Stimulated activated naive CD8-positive, alpha-beta T cell treated with anti-CD3 and anti-CD28 coated beads, Interleukin-15, amount 100 ng/mL, for 72 hours (primary cell): ENCODE data around the gene JMJD1C.
"Not testable (repeated sequence)": the region's sequence is repeated elsewhere in the genome, so short reads cannot be mapped to it uniquely, and the experiment has no call there.

Experiments used
- ATAC-seq: fragments of 150-1000 bp; cut with Tn5 transposase; 2 replicates; pipeline ENCODE4 v1.10.0; 2021; ENCODE audit warnings: mild to moderate bottlenecking, moderate library complexity
- DNase-seq, 2 donors: peaks; one replicate each; pipeline ENCODE4 v3.0.0; 2021 to 2022
- H3K27ac Mint-ChIP-seq, 2 donors: one replicate each; pipeline ENCODE4 v1.8.0; 2022; ENCODE audit warnings: mild to moderate bottlenecking in 2 of 2, mixed read lengths in 2 of 2, moderate library complexity in 2 of 2
- H3K27me3 Mint-ChIP-seq: one replicate; pipeline ENCODE4 v1.8.0; 2022; ENCODE audit warnings: mixed read lengths
- H3K4me1 Mint-ChIP-seq: one replicate; pipeline ENCODE4 v1.8.0; 2022; ENCODE audit warnings: mild to moderate bottlenecking, mixed read lengths
- H3K4me3 Mint-ChIP-seq, 2 donors: one replicate each; pipeline ENCODE4 v1.8.0; 2022; ENCODE audit warnings: mild to moderate bottlenecking in 2 of 2, mixed read lengths in 2 of 2, moderate library complexity in 1 of 2
- H3K9me3 Mint-ChIP-seq, 2 donors: one replicate each; pipeline ENCODE4 v1.8.0; 2022; ENCODE audit warnings: mixed read lengths in 2 of 2

JMJD1C gene

DNA sequence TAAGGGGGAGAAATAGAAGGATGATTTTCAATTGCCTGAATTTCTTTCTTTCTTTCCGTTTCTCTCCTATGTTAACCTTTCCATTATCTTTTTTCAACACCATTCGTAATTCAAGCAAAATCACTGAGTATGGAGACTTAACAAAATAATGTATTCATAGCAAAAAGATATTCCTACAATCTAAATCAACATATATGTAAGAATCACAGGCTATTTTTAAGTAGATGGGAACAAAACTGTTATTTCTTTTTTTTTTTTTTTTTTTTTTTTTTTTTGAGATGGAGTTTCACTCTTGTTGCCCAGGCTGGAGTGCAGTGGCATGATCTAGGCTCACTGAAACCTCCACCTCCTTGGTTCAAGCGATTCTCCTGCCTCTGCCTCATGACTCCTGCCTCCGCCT is 27.2 kb upstream of the JMJD1C start:
- Mint-ChIP-seq H3K4me3 (no peak overlapping the region), H3K9me3 (no peaks in the 10 kb centered on the region), H3K27ac (no peak overlapping the region), H3K4me1 (peaks cover 15% of the 10 kb centered on the region), H3K27me3 (no peaks in the 10 kb centered on the region)
- no peak for ATAC-seq
- no peak for DNase-seq

DNA sequence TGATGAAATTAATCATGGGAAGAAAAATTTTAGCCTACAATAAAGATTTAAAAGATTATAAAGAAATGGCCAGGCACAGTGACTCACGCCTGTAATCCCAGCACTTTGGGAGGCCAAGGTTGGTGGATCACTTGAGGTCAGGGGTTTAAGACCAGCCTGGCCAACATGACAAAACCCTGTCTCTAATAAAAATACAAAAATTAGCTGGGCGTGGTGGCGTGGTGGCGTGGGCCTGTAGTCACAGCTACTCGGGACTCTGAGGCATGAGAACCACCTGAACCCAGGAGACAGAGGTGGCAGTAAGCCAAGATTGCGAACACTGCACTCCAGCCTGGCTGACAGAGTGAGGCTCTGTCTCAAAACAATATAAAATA is 26.5 kb upstream of the JMJD1C start:
- not testable (repeated sequence) for H3K9me3 Mint-ChIP-seq, H3K27ac Mint-ChIP-seq, DNase-seq, H3K27me3 Mint-ChIP-seq, H3K4me3 Mint-ChIP-seq, ATAC-seq
- H3K4me1 Mint-ChIP-seq: peaks cover 12% of the 10 kb centered on the region

DNA sequence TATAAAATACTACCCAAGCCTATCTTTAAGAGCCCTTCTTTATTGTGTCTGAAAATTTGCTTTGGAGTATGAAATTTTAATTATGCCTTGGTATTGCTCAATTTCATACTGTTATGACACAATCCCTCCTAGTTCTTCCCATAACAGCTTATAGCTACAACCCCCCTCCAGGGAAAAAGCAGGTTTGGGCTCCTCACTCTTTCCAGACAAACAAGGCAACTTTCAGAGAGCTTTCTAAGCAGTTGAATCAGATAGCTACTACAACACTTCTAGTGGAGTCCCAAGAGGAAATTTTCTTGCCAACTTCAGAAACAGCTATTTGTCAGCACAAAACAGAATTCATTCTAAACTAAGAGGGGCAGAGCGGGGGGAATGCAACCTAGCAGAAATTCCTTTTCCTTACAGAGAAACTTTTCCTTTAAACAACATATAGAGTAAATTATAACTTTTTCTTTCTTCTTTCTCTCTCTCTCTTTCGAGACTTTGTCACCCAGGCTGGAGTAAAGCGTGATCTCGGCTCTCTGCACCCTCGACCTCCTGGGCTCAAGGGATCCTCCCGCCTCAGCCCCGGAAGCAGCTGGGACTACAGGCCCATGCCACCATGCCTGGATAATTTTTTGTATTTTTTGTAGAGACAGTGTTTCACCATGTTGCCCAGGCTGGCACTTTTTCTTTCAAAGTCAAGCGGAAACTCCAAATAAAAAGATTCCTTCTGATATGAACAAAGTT is 26.0 kb upstream of the JMJD1C start:
- DNase-seq: no peak

DNA sequence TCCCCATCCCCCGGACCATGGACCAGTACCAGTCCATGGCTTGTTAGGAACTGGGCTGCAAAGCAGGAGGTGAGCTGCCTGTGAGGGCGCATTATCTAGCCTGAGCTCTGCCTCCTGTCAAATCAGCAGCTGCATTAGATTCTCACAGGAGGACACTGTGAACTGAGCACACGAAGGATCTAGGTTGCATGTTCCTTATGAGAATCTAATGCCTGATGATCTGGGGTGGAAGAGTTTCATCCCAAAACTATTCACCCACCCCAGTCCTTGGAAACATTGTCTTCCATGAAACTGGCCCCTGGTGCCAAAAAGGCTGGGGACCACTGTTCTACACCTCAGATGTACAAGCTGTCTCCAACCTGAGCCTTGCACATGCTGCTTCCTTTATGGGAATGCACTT is 24.1 kb upstream of the JMJD1C start:
- no peak overlapping the region for H3K27ac Mint-ChIP-seq

More for the DNA sequence above, 26.0 kb upstream of the JMJD1C start:
- peaks cover 7% of the 10 kb centered on the region for H3K4me1 Mint-ChIP-seq
- no peak overlapping the region for H3K27ac Mint-ChIP-seq
- ATAC-seq: no peak
- H3K9me3 Mint-ChIP-seq: no peaks in the 10 kb centered on the region
- H3K27me3 Mint-ChIP-seq: no peaks in the 10 kb centered on the region
- H3K4me3 Mint-ChIP-seq: no peak overlapping the region

GRCh38 chr10:63487990-63488389 is 22.2 kb upstream of the JMJD1C start:
- no peak for DNase-seq
- no peak for ATAC-seq
- Mint-ChIP-seq H3K27ac (no peak overlapping the region), H3K27me3 (no peaks in the 10 kb centered on the region), H3K9me3 (no peaks in the 10 kb centered on the region), H3K4me1 (no peaks in the 10 kb centered on the region), H3K4me3 (no peak overlapping the region)

More for the DNA sequence above, 24.1 kb upstream of the JMJD1C start:
- H3K27me3 Mint-ChIP-seq: no peaks in the 10 kb centered on the region
- H3K9me3 Mint-ChIP-seq: no peaks in the 10 kb centered on the region
- ATAC-seq (no peak), DNase-seq (no peak)
- H3K4me3 Mint-ChIP-seq: no peak overlapping the region
- no peaks in the 10 kb centered on the region for H3K4me1 Mint-ChIP-seq

GRCh38 chr10:63483983-63484382 is 18.2 kb upstream of the JMJD1C start:
- DNase-seq (no peak), ATAC-seq (no peak)
- no peak overlapping the region for H3K27ac Mint-ChIP-seq
- H3K4me3 Mint-ChIP-seq: no peak overlapping the region
- H3K4me1 Mint-ChIP-seq: peaks cover 6% of the 10 kb centered on the region
- H3K9me3 Mint-ChIP-seq: no peaks in the 10 kb centered on the region
- no peaks in the 10 kb centered on the region for H3K27me3 Mint-ChIP-seq

GRCh38 chr10:63481815-63482421 is 16.1 kb upstream of the JMJD1C start:
- no peaks in the 10 kb centered on the region for H3K27me3 Mint-ChIP-seq
- H3K27ac Mint-ChIP-seq: no peak overlapping the region
- H3K9me3 Mint-ChIP-seq: no peaks in the 10 kb centered on the region
- no peak for DNase-seq
- peaks cover 11% of the 10 kb centered on the region for H3K4me1 Mint-ChIP-seq
- ATAC-seq: no peak
- no peak overlapping the region for H3K4me3 Mint-ChIP-seq

DNA sequence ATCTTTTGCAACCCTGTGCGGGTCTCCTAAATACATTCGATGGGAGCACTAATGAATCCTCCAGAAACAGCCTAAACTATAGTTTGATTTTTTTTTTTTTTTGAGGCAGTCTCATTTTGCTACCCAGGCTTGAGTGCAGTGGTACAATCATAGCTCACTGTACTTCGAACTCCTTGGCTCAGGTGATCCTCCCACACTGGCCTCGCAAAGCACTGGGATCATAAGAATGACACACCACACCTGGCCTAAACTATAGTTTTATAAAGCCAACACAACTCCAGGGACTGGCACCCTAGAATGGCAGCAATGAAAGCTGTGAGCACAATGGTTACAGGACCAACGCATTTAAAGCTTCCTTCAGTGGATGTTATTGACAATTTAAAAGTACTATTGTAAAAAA is 14.5 kb upstream of the JMJD1C start:
- no peaks in the 10 kb centered on the region for H3K9me3 Mint-ChIP-seq
- DNase-seq: no peak
- no peak overlapping the region for H3K4me3 Mint-ChIP-seq
- H3K4me1 Mint-ChIP-seq: peaks cover 11% of the 10 kb centered on the region
- no peak overlapping the region for H3K27ac Mint-ChIP-seq
- H3K27me3 Mint-ChIP-seq: no peaks in the 10 kb centered on the region
- no peak for ATAC-seq

DNA sequence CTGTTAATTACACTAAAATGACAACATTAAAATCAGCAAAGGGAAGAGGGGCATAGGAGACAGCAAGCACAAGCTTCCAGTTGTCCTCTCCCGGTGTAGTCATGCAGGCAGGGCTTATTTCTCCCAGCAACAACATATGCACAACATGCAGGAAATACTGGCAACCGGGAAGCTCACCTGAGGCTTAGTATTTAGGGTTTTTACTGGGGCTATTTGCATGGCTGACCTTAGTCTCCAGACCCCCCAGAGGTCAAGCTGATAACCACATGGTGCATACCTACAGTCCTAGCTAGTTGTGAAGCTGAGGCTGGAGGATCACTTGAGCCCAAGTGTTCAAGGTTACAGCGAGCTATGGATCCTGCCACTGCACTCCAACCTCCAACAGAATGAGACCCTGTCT is 12.8 kb upstream of the JMJD1C start:
- Mint-ChIP-seq H3K9me3 (no peaks in the 10 kb centered on the region), H3K27ac (no peak overlapping the region), H3K4me1 (peaks cover 11% of the 10 kb centered on the region), H3K4me3 (no peak overlapping the region), H3K27me3 (no peaks in the 10 kb centered on the region)
- ATAC-seq (no peak), DNase-seq (no peak)

- H3K27me3 Mint-ChIP-seq: no peaks in the 10 kb centered on the region
- ATAC-seq (no peak), DNase-seq (no peak)
- H3K9me3 Mint-ChIP-seq: no peaks in the 10 kb centered on the region
- H3K27ac Mint-ChIP-seq: no peak overlapping the region
- H3K4me1 Mint-ChIP-seq: peaks cover 11% of the 10 kb centered on the region
- no peak overlapping the region for H3K4me3 Mint-ChIP-seq
These were observed 12.2 kb upstream of the JMJD1C start for GRCh38 chr10:63477927-63478326.

DNA sequence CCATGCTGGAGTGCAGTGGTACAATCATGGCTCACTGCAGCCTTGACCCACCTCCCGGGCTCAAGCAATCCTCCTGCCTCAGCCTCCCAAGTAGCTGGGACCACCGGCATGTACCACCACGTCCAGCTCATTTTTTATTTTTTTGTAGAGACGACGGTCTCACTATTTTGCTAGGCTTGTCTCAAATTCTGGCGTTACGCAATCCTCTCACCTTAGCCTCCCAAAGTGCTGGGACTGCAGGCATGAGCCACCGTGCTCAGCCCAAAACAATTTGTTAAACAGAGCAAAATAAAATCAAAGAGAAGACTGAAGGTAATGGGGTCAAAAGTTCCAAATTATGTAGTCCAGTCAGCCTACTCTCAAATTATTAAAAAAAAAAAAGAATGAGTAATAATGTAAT is 8.7 kb upstream of the JMJD1C start:
- Mint-ChIP-seq H3K27me3 (no peaks in the 10 kb centered on the region), H3K4me3 (no peak overlapping the region), H3K9me3 (no peaks in the 10 kb centered on the region), H3K27ac (no peak overlapping the region), H3K4me1 (peaks cover 5% of the 10 kb centered on the region)
- DNase-seq: no peak
- ATAC-seq: no peak

DNA sequence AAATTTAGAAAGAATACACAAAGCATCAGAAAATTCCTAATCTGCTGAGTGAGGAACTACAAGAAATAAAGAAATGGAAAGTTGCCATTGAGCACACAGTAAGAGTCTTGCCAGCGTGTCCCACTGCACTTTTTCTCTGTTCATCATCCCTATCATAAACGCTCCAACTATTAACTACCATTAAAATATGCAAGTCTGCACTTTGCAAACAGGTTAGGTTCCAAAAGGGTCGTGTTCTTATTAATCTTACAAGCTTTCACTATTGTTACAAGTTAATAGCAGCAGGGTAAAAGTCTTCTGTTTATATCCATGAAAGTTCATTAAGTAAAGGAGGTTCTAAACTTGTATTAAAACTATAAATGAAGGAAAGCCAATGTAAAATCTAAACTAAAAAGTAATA is 5.2 kb upstream of the JMJD1C start:
- Mint-ChIP-seq H3K27ac (no peak overlapping the region), H3K4me1 (peaks cover 10% of the 10 kb centered on the region), H3K4me3 (no peak overlapping the region), H3K9me3 (no peaks in the 10 kb centered on the region), H3K27me3 (no peaks in the 10 kb centered on the region)
- no peak for ATAC-seq
- no peak for DNase-seq

- Mint-ChIP-seq H3K9me3 (no peaks in the 10 kb centered on the region), H3K4me3 (no peak overlapping the region), H3K27ac (no peak overlapping the region)
These were observed 3.2 kb upstream of the JMJD1C start for GRCh38 chr10:63468947-63469346.

DNA sequence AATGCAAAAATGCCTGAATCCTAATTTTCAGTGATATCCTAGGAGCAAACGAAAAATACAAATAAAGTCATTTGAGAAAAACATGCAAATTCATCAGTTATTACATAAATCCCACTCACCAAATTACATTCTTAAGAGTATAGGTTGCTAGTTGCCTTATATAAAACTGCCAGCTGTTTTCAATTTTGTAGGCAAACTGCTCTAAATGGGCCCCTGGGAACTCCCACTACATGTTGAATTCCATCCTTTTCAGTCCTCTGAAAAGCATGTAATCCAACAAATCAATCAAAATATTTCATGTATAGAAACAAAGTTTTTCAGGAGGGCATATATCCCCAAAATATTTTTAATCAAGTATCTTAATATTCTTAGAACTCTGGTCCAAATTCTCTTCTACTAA is 2.1 kb upstream of the JMJD1C start:
- H3K4me1 Mint-ChIP-seq: peaks cover 17% of the 10 kb centered on the region
- no peaks in the 10 kb centered on the region for H3K9me3 Mint-ChIP-seq
- DNase-seq (no peak), ATAC-seq (no peak)
- no peak overlapping the region for H3K27ac Mint-ChIP-seq
- no peak overlapping the region for H3K4me3 Mint-ChIP-seq
- H3K27me3 Mint-ChIP-seq: no peaks in the 10 kb centered on the region

More at GRCh38 chr10:63468947-63469346, 3.2 kb upstream of the JMJD1C start:
- Mint-ChIP-seq H3K27me3 (no peaks in the 10 kb centered on the region), H3K4me1 (peaks cover 17% of the 10 kb centered on the region)
- ATAC-seq (no peak), DNase-seq (no peak)

DNA sequence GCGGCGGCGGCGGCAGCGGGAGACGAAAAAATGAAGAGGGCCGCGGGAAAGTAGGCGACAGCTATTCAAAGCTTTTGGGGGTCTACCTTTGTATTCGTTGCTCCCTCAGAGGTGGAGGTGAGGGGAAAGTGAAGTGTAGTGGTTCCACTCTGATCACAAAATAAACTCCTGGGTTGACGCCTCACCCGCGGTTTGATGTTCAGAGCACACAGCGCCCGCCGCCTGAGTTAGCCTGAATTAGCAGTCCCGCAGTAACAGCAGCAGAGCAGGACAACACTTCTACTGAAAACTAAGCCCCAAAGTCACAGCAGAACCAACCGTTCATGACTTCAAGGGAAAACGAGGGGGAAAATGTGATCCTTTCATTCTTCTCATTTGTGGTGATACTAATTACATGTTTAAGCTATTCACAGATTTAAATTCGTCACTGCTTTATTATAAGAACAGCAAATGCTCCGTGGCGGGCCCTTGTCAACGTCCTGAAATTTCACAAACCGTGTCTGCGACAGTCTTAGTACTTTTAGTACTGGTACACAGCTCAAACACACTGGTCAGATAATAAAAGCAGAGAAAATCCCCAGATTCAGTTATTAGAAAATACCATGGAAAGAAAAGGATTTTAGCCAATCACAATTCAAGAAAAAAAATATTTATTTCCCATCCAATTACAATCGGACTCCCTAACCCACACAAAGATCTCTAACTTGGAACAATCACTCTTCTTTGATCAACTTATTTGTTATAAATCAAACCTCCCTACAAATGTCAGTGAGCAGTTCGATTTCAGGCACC is 563 bp upstream of the JMJD1C start:
- Mint-ChIP-seq H3K9me3 (no peaks in the 10 kb centered on the region), H3K4me3 (peak overlapping the region; percentile 95 to 98), H3K27ac (peak overlapping the region; percentile 28 to 69), H3K4me1 (peaks cover 17% of the 10 kb centered on the region), H3K27me3 (no peaks in the 10 kb centered on the region)
- peak; percentile 26 to 29 for DNase-seq
- ATAC-seq: peak; percentile 65
